Measurements from ENCODE around the gene TSC2. TPM values are rescaled to one million over a fixed set of nuclear protein-coding genes. Genes with fewer than 3 reads are reported as not detected.
A peak's percentile ranks its signal among the peaks of the same experiment; 100 is the strongest.

The TSC2 gene
- total and polyA plus RNA-seq, 2 experiments from 2014 or later = 123 to 152 TPM

GRCh38 chr16:2082171-2082982 lies 34.6 kb downstream of the TSC2 start:
- Histone ChIP-seq H3K36me3 (peaks cover 16% of the 10 kb centered on the region), H3K9me3 (ENCODE audit: low read depth) (no peaks in the 10 kb centered on the region), H3K4me3 (no peak overlapping the region), H3K4me1 (ENCODE audit: low read depth) (no peaks in the 10 kb centered on the region), H3K27me3 (no peaks in the 10 kb centered on the region), H3K27ac (no peak overlapping the region)
- no peak for TF ChIP-seq CTCF (IDR thresholded peaks at IDR 0.05; ENCODE audit: low read depth, low read length)
- DNase-seq (ENCODE audit: low read depth in 1 of 2, low spot score in 1 of 2) = peak in 1 of 2 donors; percentile 45

- no peak for TF ChIP-seq CTCF (IDR thresholded peaks at IDR 0.05; ENCODE audit: low read depth, low read length)
- Histone ChIP-seq H3K36me3 (peaks cover 16% of the 10 kb centered on the region), H3K9me3 (ENCODE audit: low read depth) (no peaks in the 10 kb centered on the region), H3K27ac (no peak overlapping the region), H3K4me1 (ENCODE audit: low read depth) (no peaks in the 10 kb centered on the region), H3K4me3 (no peak overlapping the region), H3K27me3 (no peaks in the 10 kb centered on the region)
- DNase-seq (ENCODE audit: low read depth in 1 of 2, low spot score in 1 of 2) = no peak
Measured at GRCh38 chr16:2082983-2083364, 35.2 kb downstream of the TSC2 start.

DNA sequence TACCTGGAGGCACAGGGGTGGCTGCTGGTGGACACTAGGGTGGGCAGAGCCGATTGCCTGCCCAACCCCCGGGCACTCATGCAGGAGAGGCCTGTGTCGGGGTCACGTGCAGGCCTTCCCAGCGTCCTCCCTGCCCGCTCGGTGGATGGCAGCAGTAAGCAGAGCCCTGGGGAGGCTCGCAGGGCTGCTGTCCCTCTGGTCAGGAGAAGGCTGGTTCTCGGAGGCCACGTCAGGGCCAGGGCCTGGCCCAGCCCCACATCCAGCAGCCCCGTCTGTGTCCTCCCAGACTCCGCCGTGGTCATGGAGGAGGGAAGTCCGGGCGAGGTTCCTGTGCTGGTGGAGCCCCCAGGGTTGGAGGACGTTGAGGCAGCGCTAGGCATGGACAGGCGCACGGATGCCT lies 35.6 kb downstream of the TSC2 start:
- H3K27ac ChIP-seq = no peak overlapping the region
- peaks cover 16% of the 10 kb centered on the region for H3K36me3 ChIP-seq
- H3K27me3 ChIP-seq = no peaks in the 10 kb centered on the region
- DNase-seq (ENCODE audit: low read depth in 1 of 2, low spot score in 1 of 2) = no peak
- H3K9me3 ChIP-seq (ENCODE audit: low read depth) = no peaks in the 10 kb centered on the region
- no peaks in the 10 kb centered on the region for H3K4me1 ChIP-seq (ENCODE audit: low read depth)
- TF ChIP-seq CTCF (IDR thresholded peaks at IDR 0.05; ENCODE audit: low read depth, low read length) = no peak
- H3K4me3 ChIP-seq = no peak overlapping the region

DNA sequence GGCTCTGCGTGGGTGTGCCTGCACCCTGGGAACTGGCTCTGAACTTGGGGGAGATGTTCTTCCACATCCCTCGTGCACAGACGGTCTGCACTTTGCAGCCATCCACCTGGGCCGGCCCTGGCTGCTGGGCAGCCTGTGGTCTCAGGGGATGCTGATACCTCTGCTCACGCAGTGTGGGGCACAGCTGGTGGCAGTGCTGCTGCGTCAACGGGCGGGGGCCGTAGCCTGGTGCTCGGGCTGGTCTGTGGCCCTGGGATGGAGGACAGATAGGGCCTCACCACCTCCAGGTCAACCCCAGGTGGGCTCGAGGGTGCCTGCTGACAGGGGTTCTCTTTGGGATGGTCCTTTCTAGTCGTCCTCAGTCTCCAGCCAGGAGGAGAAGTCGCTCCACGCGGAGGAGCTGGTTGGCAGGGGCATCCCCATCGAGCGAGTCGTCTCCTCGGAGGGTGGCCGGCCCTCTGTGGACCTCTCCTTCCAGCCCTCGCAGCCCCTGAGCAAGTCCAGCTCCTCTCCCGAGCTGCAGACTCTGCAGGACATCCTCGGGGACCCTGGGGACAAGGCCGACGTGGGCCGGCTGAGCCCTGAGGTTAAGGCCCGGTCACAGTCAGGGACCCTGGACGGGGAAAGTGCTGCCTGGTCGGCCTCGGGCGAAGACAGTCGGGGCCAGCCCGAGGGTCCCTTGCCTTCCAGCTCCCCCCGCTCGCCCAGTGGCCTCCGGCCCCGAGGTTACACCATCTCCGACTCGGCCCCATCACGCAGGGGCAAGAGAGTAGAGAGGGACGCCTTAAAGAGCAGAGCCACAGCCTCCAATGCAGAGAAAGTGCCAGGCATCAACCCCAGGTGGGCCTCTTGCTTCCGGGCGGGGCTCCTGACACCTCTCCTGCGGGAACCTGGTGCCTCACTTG lies 36.3 kb downstream of the TSC2 start:
- DNase-seq (ENCODE audit: low read depth in 1 of 2, low spot score in 1 of 2) = no peak
- Histone ChIP-seq H3K27ac (no peak overlapping the region), H3K36me3 (peaks cover 16% of the 10 kb centered on the region), H3K4me1 (ENCODE audit: low read depth) (no peaks in the 10 kb centered on the region), H3K27me3 (no peaks in the 10 kb centered on the region), H3K4me3 (no peak overlapping the region), H3K9me3 (ENCODE audit: low read depth) (no peaks in the 10 kb centered on the region)
- no peak for TF ChIP-seq CTCF (IDR thresholded peaks at IDR 0.05; ENCODE audit: low read depth, low read length)

DNA sequence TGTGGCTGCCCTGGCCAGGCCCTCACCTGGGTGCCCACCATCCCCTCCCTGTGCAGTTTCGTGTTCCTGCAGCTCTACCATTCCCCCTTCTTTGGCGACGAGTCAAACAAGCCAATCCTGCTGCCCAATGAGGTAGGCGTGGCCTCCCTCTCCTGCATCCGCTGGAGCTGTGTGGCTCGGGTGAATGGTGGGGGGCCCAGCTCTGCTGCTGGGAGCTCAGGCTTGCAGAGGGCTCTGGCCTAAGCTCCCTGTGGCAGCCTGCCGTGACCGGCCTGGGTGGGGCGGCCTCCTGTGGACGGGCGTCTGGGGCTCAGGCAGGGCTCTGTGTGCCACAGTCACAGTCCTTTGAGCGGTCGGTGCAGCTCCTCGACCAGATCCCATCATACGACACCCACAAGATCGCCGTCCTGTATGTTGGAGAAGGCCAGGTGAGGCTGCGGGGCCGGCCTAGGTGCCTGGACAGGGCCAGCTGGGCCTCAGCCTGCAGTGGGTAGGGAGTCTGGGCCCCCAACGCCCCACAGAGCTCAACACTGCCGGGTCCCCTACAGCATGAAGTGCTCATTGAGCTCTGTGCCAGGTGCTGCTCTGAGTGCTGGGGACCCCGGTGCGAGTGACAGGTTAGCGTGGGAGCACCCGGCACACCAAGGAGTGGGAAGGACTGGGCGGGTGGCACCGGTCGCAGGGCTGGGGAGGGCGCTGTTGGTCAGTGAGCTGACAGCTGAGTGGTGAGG lies 37.3 kb downstream of the TSC2 start:
- H3K4me3 ChIP-seq = no peak overlapping the region
- no peak for TF ChIP-seq CTCF (IDR thresholded peaks at IDR 0.05; ENCODE audit: low read depth, low read length)
- no peak overlapping the region for H3K27ac ChIP-seq
- no peak for DNase-seq (ENCODE audit: low read depth in 1 of 2, low spot score in 1 of 2)
- no peaks in the 10 kb centered on the region for H3K4me1 ChIP-seq (ENCODE audit: low read depth)
- H3K36me3 ChIP-seq = peaks cover 16% of the 10 kb centered on the region
- no peaks in the 10 kb centered on the region for H3K9me3 ChIP-seq (ENCODE audit: low read depth)
- H3K27me3 ChIP-seq = no peaks in the 10 kb centered on the region

All from cardiac muscle cell (in vitro differentiated cells and primary cell).